ENCODE data around the gene RGMB.

The RGMB gene

DNA sequence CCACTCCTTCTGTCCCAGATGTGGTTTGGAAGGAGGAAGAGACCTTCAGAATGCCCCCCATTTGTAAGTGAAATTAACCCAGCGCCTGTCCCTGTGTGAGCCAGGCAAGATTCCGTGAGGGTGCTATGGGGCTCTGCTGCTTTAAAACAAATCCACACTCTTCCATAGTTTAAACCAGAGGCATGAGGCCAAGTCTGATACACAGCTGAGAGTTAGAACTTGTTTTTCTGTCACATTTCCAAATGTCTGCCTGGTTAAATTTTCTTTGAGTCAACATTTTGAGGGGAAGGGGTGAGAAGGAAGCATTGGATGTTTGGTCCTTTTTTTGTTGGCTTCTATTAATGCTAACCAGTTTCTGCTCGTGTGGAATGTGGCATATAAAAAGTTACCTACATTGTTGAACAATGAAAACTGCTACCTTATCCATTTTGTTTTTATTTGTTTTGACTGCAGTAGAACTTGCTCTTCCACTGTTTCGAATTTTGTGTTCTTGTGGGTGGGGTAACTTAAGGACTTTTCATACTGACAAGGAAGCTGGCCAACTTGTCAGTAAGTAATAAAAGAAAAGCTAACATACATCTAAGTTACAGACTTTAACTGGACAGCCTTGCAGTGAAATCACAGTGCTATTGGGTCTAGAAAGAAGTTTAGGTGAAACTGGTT, 12.9 kb downstream of the RGMB start:
- DNase-seq: no peak

DNA sequence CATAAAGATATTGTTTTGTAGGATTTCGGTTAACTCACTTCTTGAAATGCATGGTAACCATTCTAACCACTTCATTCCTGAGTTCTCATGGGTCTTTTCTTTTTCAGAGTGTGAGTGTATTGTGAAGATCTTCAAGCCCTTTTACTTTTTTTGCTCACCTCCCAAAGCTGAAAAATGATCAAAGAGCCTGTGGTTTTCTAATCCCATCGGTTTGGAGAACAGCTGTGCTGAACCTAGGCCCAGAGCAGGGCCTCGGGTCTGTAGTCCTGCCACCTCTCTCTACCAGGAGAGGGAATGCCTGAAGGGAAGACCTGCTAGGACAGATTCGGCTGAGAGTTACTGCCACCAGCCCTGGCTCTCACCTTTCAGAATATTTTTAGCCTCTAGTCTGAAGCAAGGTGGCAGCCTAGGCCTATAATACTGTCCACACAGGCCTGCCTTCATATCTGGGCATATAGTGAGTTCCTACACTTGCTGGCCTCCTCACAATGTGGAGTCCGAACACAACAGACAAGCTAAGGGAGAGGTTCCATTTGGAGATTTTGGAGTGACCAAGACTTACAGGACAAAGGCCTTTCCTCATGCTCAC, 13.8 kb downstream of the RGMB start:
- DNase-seq: no peak

DNA sequence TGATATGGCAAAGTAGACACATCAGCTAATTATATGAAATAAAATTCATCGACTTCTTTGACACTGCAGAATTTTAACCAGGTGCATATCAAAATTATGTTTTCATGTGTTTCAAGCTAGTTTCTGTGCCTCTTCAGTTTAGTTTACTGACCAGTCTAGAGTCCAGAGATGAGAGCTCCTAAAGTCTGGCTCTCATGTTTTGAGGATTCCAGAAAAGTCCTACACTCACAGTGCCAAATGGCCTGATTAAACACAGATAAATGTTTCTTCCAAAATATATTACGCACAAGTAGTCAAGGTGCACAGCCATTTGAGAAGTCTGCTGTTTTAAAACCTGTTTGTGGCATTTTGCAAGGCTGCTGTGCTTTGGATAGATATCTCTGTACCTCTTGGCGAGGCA, 15.6 kb downstream of the RGMB start:
- no peak for DNase-seq

DNA sequence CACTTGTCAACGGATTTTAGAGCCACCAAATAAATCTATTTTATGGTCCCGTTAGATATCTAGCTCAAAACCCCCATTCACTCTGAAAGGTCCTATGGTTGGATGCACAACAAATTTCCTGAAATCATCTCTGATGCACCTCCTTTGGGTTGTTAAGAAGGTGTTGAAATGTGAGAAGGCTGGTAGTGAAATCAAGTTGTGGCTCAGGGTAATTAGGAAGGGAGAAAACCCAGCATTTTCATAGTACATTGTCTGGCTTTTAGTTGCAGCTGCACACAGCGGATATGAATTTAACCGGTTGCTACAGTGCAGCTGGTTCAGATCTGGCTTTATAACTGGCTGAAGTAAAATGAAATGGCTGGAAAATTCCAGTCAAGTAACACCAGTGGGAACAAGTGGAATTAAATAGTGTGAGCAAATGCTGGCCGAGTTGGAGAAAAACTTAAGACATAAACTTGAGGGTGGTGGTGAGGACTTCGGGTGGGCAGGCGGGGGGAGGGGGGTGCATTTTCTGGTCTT, 17.6 kb downstream of the RGMB start:
- DNase-seq: no peak

DNA sequence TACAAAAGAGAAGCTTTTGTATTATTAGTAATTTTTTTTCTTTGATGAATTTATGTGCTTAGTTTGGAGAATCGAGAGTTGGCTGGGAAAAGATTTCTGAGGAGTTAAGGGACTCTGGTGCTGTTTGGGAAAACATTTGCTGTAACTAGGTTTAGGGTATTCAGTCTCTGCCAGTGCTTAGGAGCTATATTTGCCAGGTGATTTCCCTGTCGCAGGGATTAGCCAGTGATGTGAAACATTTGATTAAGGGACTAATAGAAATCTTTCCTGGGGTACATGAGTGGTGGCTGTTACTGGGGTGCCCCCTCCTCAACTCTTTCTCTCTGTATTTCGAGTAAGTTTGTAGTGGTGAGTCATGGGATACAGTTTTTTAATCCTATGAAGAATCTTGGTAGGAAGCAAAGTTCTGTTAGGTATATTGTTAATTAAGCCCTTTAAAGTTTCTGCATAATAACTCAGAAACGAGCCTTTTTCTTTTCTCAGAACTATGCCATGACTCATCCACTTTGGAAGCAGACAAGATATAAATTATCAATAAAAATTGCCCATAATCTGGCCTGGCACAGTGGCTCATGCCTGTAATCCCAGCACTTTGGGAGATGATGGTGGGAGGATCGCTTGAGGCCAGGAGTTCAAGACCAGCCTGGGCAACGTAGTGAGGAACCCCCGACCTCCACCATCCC, 18.6 kb downstream of the RGMB start:
- DNase-seq: no peak

DNA sequence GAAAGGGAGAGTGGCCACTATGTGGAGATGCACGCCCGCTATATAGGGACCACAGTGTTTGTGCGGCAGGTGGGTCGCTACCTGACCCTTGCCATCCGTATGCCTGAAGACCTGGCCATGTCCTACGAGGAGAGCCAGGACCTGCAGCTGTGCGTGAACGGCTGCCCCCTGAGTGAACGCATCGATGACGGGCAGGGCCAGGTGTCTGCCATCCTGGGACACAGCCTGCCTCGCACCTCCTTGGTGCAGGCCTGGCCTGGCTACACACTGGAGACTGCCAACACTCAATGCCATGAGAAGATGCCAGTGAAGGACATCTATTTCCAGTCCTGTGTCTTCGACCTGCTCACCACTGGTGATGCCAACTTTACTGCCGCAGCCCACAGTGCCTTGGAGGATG, 19.8 kb downstream of the RGMB start:
- DNase-seq: no peak

DNA sequence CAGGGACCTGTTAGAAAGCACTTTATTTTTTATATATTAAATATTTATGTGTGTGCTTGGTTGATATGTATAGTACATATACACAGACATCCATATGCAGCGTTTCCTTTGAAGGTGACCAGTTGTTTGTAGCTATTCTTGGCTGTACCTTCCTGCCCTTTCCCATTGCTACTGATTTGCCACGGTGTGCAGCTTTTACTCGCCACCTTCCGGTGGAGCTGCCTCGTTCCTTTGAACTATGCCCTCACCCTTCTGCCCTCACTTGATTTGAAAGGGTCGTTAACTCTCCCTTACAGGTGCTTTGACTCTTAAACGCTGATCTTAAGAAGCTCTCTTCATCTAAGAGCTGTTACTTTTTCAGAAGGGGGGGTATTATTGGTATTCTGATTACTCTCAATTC, 20.5 kb downstream of the RGMB start:
- no peak for DNase-seq

DNA sequence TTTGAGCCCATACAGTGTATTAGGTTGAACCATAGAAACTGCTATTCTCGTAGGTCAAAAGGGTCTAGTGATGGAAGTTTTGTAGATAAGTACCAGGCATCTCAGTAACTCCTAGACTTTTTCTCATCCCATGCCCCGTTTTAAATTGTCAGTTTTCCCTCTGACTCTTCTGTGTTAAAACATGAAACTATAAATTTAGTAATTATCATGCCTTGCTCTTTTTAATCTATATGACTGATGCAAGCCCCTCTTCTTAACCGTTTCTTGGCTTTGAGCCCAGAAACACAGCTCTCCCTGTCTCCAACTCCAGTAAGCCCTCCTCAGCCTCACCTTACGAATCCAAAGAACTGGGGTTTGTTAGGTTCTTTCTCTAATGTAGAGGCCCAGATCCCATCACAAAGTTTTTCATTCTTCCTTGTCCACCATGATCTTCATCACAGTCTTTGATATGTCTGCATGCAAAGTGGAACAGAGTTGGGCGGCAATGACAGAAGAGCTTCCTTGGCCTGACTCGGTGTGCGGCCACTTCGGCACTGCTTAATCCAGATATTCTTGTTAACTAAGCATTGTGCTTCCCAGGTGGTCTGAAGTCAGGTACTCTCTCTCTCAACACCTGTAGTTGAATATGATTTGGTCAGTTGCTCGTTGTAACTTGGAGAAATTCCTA, 21.1 kb downstream of the RGMB start:
- DNase-seq: no peak

DNA sequence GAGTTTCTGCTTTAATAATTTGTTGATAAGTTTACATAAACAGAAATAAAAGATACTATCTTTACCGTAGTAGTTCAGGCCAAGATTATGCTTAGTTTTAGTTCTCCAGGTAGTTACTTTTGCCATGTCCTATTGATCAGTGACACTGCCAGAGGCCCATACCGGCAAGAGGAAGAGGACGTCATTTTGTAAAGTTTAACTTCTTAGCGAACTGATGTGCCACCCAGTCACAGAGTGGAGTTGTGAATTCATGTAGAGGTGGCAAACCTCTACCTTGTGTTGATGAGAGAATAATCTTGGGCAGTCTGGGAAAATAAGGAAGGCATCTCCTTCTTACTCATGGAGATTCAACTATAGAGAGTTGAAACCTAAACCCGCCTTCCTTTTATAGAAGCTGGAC, 21.8 kb downstream of the RGMB start:
- DNase-seq: no peak

DNA sequence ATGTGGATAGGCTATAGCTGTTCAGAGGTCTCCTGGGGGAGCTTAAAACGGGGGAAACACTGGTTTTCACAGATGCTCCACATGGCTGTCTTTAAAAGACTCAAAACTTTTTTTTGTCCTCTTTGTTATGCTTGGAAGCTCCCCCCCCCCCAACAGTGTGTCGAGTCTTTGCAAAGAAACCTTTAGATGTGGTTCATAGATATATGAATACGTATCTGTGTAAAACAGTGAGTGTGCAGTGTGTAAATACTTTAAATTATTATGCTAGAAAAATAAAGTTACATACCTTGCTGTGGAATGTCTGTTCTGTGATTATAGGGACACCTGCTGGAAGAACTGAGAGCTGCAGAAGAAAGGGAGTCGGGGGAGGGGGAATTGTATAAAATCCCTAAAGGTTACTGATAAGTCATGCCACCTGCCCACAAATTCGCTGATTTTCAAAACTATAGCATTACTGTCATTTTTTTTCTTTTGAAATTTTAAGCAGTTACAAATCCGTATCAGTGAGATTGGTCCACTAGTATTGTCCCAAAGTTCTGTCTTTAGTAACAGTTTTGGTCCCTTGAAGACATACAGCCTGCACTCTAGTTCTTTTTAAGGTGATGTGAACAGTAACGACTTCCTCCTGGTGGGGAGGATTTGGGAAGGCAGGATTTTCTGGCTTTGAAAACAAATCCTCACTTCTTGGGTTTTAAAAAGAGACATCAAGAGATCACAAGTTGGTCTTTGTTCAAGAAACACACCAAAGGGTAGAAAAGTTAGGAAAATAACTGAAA, 22.9 kb downstream of the RGMB start:
- DNase-seq: no peak

DNA sequence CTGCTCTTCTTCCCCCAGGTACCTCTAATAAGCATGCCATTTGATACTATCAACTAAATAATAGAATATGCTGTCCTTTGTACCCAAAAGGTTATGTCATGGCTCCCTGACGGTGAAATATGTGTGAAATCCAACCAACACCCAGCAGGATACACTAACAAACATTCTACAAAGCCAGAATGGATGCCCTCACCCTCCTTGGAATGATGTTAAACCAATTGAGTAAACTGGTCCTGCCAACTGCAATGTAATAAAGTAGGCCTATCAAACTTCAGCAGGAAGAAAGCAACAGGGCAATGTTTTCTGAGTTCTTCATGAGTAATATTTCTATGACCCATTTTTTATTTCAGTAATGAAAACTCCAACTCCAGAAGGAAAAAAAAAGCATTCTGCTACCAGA, 24.9 kb downstream of the RGMB start:
- no peak for DNase-seq

DNA sequence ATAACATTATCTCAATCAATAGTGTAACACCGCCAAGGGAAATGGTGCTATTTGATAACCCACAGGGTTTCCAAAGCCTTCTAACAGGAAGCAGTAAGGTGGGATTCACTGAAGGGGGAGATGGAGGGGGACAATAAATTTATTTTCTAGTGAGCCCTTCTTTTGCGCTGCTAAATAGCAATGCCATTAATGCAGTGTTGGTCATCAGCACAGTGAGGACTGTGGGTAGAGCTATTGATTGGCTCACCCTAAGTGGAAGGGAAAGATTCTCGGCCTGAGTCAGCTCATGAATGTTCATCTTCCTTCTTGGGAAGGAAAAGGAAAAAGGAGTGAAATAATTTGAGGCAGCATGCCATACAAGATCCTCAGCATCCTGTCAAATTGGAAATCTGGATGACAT, 25.4 kb downstream of the RGMB start:
- no peak for DNase-seq

DNA sequence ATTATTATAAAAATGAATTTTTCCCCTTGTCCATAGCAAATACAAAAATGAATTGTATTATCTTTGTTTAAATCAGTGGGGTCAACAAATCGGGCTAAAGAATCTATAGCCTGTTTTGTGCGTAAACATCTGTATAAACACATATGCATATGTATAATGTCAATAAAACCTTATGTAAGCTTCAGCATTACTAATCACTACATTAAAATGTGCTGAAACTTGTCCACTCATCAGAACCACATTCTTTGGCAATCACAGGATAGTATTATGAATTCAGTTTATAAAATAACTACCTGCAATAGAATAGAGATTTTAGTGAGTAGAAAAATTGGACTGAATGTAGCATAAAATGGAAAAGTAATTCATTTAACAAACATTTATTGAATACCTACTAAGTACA, 30.6 kb downstream of the RGMB start:
- no peak for DNase-seq

DNA sequence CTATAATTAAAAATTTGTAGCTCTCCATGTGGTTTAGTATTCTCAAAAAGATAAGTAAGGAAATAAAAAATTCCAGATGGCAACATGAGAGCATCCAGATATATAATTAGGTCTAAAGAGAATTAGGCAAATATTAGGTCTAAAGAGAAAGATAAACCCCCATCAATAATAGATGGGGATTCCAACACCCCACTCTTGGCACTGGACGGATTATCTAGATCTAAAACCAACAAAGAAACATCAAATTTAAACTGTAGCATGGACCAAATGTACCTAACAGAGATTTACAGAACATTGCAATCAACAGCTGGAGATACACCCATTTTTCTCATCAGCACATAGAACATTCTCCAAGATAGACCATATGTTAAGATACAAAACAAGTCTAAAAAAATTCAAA, 31.6 kb downstream of the RGMB start:
- no peak for DNase-seq

DNA sequence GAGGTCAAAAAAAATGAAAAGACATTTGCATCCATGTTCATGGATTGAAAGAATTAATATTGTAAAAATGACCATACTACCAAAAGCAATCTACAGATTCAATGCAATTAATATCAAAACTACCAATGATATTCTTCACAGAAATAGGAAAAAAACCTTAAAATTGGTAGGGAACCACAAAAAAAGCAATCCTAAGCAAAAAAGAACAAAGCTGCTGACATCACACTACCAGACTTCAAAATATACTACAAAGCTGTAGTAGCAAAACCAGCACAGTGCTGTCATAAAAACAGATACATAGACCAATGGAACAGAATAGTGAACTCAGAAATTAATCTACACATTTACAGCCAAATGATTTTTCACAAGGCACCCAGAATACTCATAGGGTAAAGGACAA, 34.3 kb downstream of the RGMB start:
- DNase-seq: no peak

DNA sequence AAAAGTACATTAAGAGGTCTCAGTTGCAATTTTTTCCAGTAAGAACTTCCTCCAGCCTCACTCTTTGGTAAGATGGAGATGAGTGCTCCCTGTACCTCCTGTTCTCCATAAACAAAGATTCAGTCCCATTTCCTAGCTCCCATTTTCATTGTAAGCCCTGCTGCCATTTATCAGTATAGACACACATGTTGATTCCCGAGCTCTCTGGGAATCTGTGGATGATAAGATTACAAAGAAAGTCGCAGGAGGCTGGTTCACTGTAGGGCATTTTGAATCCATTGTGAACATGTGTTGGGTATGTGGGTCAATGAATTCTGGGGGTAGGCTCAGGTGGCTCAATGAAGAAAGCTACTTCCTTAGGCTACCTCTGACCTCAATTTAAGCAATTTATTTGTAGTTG, 36.7 kb downstream of the RGMB start:
- DNase-seq: no peak

DNA sequence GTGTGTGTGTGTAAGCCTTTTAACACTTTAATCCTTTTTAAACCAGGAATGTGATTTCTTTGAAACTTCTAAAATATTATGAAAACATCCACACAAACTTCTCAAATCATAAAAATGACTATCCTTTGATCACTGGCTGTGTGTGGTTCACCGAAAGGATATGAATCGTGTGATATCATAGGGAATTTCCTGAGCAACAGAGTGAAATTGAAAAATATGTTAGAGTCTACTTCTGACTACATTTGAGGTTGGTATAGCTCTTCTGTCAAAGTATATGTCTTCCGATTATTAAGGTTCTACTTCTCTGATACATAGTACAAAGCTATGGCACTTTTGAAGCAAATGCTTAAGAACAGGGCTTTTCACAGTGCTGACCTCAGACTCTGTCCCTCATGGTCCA, 40.3 kb downstream of the RGMB start:
- DNase-seq: no peak

DNA sequence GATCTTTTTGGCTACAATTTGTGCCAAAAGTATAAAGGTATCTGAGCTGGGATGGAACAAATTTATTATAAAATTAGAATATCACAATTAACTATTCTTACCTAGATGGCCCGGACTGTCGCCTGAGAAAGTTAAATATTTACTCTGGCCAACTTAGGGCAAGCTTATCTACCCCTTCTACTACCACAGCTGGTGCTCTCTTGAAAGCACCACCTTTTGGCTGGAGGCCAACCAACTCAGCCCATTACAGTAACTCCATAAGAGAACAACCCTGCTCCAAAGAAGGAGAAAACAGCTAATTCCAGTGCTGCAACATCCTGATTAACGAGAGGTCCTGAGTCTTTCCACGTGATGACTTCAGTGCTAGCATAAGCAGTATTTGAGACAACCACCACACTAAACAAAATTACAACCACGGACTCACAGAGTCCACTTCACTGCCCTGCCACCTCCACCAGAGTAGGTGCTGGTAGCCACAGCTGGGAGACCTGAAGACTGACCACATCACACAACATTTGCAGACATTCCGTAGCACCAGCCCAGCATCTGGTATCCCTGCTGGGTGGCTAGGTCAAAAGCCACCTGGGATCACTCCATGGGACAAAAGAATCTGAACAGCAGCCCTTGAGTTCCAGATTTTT, 43.2 kb downstream of the RGMB start:
- no peak for DNase-seq

DNA sequence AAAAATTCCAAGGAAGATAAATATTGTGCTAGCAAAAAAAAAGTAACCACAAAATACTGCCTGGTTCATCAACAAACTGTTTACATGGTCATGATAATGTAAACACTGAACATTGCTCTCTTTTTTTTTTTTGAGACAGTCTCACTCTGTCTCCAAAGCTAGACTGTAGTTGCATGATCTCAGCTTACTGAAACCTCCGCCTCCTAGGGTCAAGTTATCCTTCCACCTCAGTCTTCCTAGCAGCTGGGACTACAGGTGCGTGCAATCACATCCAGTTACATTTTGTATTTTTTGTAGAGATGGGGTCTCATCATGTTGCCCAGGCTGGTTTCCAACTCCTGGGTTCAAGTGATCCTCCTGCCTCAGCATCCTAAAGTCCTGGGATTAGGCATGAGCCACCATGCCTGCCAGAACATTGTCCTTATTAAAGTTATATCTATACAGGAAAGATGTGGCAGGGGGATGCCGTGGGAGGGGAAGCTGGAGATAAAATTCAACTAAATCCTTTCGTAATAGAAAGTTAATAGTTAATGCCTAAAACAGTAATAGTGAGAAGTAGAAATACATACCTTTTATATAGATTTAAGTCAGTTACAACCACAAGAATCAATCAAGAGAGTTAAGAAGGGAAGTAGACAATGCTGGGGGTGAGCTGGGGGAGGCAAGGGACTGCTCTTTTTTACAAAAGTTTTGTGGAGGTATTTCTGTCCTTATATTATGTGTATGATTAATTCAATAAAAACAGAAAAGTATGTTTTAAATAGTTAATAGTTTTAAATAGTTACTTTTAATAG, 52.3 kb downstream of the RGMB start:
- no peak for DNase-seq

DNA sequence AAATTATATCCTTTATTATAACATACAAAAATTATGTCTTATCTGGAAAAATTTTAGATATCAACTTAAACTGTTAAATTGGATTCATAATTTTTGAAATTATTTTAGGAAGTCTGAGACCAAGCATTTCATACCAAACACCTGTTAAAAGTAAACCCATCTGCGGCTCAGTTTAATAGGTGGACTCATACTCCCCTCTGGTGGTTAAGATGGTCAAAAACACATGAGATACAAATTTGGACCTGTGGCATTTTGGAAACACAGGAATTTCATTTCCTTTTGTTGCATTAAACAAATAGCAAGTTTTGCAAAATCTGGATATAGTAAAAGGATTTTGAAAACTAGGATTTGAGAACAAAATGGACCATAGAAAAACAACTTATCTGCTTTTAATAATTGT, 53.7 kb downstream of the RGMB start:
- DNase-seq: no peak

DNA sequence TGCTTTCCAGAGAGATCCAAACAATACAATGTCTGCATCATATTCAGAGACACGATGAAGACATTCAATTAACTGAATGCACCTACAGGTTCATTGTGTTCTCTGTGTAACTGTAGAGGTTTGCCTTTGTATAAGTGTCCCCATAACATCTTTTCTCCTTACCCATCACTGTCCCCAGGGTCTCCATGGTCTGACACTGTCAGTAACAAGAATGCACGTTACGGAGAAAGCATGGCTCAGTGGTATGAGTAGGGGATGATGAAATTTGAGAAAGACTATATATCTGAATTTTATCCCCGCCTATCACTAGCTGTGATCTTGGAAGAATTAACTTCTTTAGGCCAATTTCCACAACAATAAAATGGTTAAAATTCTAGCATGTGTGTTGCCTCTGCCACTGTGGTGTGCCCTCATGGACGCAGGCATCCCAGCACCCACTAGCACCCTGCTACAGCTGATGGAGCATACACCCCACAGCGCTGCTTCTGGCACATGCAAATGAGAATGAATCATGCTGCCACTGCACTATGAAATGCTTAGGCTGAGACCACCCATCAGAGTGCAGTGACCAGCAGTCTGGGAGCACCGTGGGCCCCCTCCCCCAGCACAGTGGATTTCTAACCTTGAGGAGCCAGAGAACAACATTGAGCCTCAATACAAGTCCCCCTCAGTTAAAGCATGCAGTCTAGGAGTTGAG, 54.3 kb downstream of the RGMB start:
- no peak for DNase-seq
